HCT116 (cell line): ENCODE measurements around the gene TAF1B. TPM values are rescaled to one million over a fixed set of nuclear protein-coding genes. Genes with fewer than 3 reads are reported as not detected.

Experiments
- ATAC-seq: fragments of 200-7000 bp; cut with Tn5 transposase; 2 replicates; pipeline ENCODE4 v1.9.1; 2020; ENCODE audit warnings: mild to moderate bottlenecking, moderate library complexity
- BruUV-seq: library from RNA; stranded (reverse); fragments of 400-500 nt; replicated peaks from 2 replicates; lab custom pipeline; 2021; lab: Mats Ljungman, UMichigan
- CTCF ChIA-PET: fragments of 300-600 bp; sonication (Branson Sonifier 250); formaldehyde crosslinking; loops from one replicate; lab custom pipeline; 2021; ENCODE audit warnings: antibody characterized with exemption; lab: Charles Lee
- POLR2A ChIA-PET: fragments of 300-600, 350-600 bp; sonication (Branson Sonifier 250); formaldehyde crosslinking; loops from one replicate; lab custom pipeline; 2021; ENCODE audit warnings: antibody characterized with exemption; lab: Charles Lee
- RAD21 ChIA-PET, 2 experiments: fragments of 300-600 bp; sonication (Branson Sonifier 250); formaldehyde crosslinking; loops; one replicate each; lab custom pipeline; 2023; ENCODE audit warnings: low total read pairs in 2 of 2; ENCODE audit not compliant: uncharacterized antibody in 2 of 2, unreplicated experiment in 2 of 2, low non-redundant PET in 1 of 2; lab: Charles Lee
- DNase-seq: peaks from one replicate; pipeline ENCODE4 v3.0.0-alpha.2; 2010; ENCODE audit warnings: low read depth, low spot score
- H2AFZ ChIP-seq: fragments of 200-600 bp; shearing (Covaris generic), sonication (generic); 2 replicates; pipeline ENCODE4 v1.6.1; 2017; ENCODE audit warnings: low read depth, mixed run types, mixed read lengths, antibody characterized with exemption, low read length; ENCODE audit not compliant: poor library complexity, severe bottlenecking
- H3K27ac ChIP-seq: 2 replicates; pipeline ENCODE4 v1.5.1; 2012; ENCODE audit warnings: low read depth, low read length
- H3K27me3 ChIP-seq: fragments of 200-600 bp; sonication (generic); 2 replicates; pipeline ENCODE4 v1.6.1; 2016; ENCODE audit warnings: mixed run types, low read length, mixed read lengths; ENCODE audit not compliant: insufficient read depth
- H3K36me3 ChIP-seq, 2 experiments: fragments of 200-500 bp in 1 of 2; fragments of 200-600 bp in 1 of 2; sonication (Bioruptor generic) in 1 of 2; sonication (generic) in 1 of 2; 2 replicates each; pipeline versions ENCODE4 v1.5.1 to v1.6.1; 2014 to 2016; ENCODE audit warnings: low read length in 2 of 2, inconsistent platforms in 1 of 2, mixed read lengths in 1 of 2, mixed run types in 1 of 2; ENCODE audit not compliant: insufficient read depth in 2 of 2, control insufficient read depth in 1 of 2
- H3K4me1 ChIP-seq, 2 experiments: fragments of 200-600 bp in 1 of 2; sonication (generic) in 1 of 2; 2 replicates each; pipeline versions ENCODE4 v1.5.1 to v1.6.1; 2012 to 2017; ENCODE audit warnings: low read length in 2 of 2, inconsistent platforms in 1 of 2, mild to moderate bottlenecking in 1 of 2, mixed read lengths in 1 of 2, mixed run types in 1 of 2, moderate library complexity in 1 of 2; ENCODE audit not compliant: insufficient read depth in 2 of 2, control insufficient read depth in 1 of 2
- H3K4me2 ChIP-seq: fragments of 200-600 bp; sonication (generic); 2 replicates; pipeline ENCODE4 v1.6.1; 2017; ENCODE audit warnings: mixed run types, low read length, mixed read lengths
- H3K4me3 ChIP-seq, 2 experiments: fragments of 200-600 bp in 1 of 2; sonication (generic) in 1 of 2; replicated peaks in 1 of 2; 2 replicates each; pipeline ENCODE4 v1.5.1; 2011 to 2016; ENCODE audit warnings: low read length in 2 of 2, control low read depth in 1 of 2, low read depth in 1 of 2, mild to moderate bottlenecking in 1 of 2, mixed read lengths in 1 of 2, mixed run types in 1 of 2
- H3K79me2 ChIP-seq: fragments of 200-600 bp; sonication (generic); 2 replicates; pipeline ENCODE4 v1.6.1; 2017; ENCODE audit warnings: mild to moderate bottlenecking, mixed run types, low read length, moderate library complexity, mixed read lengths; ENCODE audit not compliant: insufficient read depth
- H3K9ac ChIP-seq: fragments of 200-600 bp; sonication (generic); 2 replicates; pipeline ENCODE4 v1.6.1; 2016; ENCODE audit warnings: low read length, mixed read lengths
- H3K9me2 ChIP-seq: fragments of 200-600 bp; sonication (generic), shearing (Covaris generic); 2 replicates; pipeline ENCODE4 v1.6.1; 2017; ENCODE audit warnings: mixed run types, mild to moderate bottlenecking, moderate library complexity; ENCODE audit not compliant: insufficient read depth
- H3K9me3 ChIP-seq, 2 experiments: fragments of 200-500 bp in 1 of 2; fragments of 200-600 bp in 1 of 2; sonication (Bioruptor generic) in 1 of 2; sonication (generic) in 1 of 2; 2 replicates each; pipeline ENCODE4 v1.6.1; 2014 to 2017; ENCODE audit warnings: low read length in 2 of 2, mixed read lengths in 2 of 2, inconsistent platforms in 1 of 2, low read depth in 1 of 2, mild to moderate bottlenecking in 1 of 2, mixed run types in 1 of 2, moderate library complexity in 1 of 2; ENCODE audit not compliant: control insufficient read depth in 1 of 2, insufficient read depth in 1 of 2
- H4K20me1 ChIP-seq: fragments of 200-600 bp; sonication (generic), shearing (Covaris generic); 2 replicates; pipeline ENCODE4 v1.6.1; 2017; ENCODE audit warnings: mixed run types, mild to moderate bottlenecking, moderate library complexity; ENCODE audit not compliant: insufficient read depth
- CEBPB ChIP-seq: IDR thresholded peaks from 2 replicates; pipeline ENCODE4 v1.6.1; 2012; ENCODE audit warnings: low read depth
- ELF1 ChIP-seq: IDR thresholded peaks from 2 replicates; pipeline ENCODE4 v1.6.1; 2012; ENCODE audit warnings: low read depth, borderline replicate concordance
- MAX ChIP-seq: IDR thresholded peaks from 2 replicates; pipeline ENCODE4 v1.6.1; 2012
- POLR2A ChIP-seq: IDR thresholded peaks from 2 replicates; pipeline ENCODE4 v1.7.0; 2011; ENCODE audit warnings: borderline replicate concordance; ENCODE audit not compliant: insufficient read depth, insufficient read length; ENCODE audit errors: extremely low read depth
- POLR2AphosphoS5 ChIP-seq: IDR thresholded peaks from 2 replicates; pipeline ENCODE4 v1.6.1; 2011; ENCODE audit warnings: mild to moderate bottlenecking, low read depth, low read length, moderate library complexity
- RAD21 ChIP-seq: IDR thresholded peaks from 2 replicates; pipeline ENCODE4 v1.6.1; 2012; ENCODE audit warnings: low read depth, mild to moderate bottlenecking
- TCF7L2 ChIP-seq: IDR thresholded peaks from 2 replicates; pipeline ENCODE4 v1.7.0; 2011; ENCODE audit warnings: borderline replicate concordance, inconsistent platforms; ENCODE audit not compliant: insufficient read depth, insufficient read length; ENCODE audit errors: extremely low read depth
- ZFX ChIP-seq: fragments of 450-650 bp; IDR thresholded peaks from 2 replicates; pipeline ENCODE4 v1.6.1; 2017
- ZNF274 ChIP-seq: fragments of 200-500 bp; sonication (Bioruptor generic); IDR thresholded peaks from 2 replicates; pipeline ENCODE4 v1.6.1; 2014; ENCODE audit warnings: mild to moderate bottlenecking, low read depth, low read length, inconsistent platforms
- intact Hi-C: fragments of 100-400 bp; cut with micrococcal nuclease; formaldehyde crosslinking; loops from 2 replicates; pipeline ENCODE4 v1.10.0; 2022
- total RNA-seq: library from RNA; stranded (reverse); gene quantifications from one replicate; pipeline ENCODE4 v1.2.1, GENCODE V29; 2021; ENCODE audit not compliant: unreplicated experiment

TAF1B gene
- total RNA-seq, 1 experiment from 2014 or later: 27.9 TPM

DNA sequence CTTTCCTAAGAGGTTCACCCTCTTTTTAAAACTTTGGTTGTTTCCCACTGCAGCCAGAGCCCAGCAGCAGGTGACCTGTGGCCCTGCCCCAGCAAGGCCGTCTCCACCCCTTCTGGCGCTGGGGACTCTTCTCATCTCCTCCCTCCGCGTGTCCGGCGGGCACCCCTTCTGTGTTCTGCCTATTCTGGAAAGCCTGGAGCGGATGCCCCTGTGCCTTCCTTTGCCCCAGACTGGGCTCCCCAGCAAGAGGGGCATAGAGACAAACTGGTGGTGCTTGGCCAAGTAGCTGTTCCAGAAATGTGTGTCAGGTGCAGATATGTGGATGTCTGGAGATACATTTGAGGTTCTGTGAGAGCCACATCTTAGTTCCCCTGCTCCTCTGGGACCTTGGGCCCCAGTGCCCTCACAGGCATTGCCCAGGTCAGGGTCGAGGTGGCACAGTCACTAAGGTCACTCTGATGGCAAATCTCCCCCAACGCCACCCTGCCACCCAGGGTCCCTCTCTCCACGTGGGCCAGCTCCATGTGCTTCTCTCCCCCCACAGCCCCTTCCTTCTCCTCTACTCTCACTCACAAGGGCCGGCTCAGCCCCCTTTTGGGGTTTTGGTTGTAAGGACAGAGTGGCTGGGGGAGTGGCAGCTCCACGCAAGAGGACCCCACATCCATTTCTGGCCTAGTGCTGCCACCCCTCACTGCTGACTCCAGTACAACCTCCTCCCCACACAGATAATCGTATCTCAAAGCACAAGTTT lies 35.5 kb upstream of the TAF1B start:
- intact Hi-C loops: no loop called here
- Histone ChIP-seq H3K27ac (no peak overlapping the region), H3K4me1 (peaks cover 9 to 19% of the 10 kb centered on the region in 2 experiments), H4K20me1 (no peaks in the 10 kb centered on the region), H3K27me3 (no peaks in the 10 kb centered on the region), H3K9me3 (no peaks in the 10 kb centered on the region), H3K9ac (no peak overlapping the region), H3K79me2 (no peaks in the 10 kb centered on the region), H3K36me3 (no peaks in the 10 kb centered on the region), H3K4me3 (no peak overlapping the region), H3K9me2 (no peaks in the 10 kb centered on the region), H2AFZ (no peak overlapping the region), H3K4me2 (no peak overlapping the region)
- ChIA-PET RAD21 (no interaction called here), CTCF (interaction anchor here (0.6 kb wide), 1 partner anchor 334 kb away, joined by 3 read pairs; no protein-coding TSS in a partner anchor), POLR2A (no interaction called here)
- BruUV-seq: no TSS peak
- ATAC-seq (no peak), DNase-seq (no peak)
- TF ChIP-seq MAX (no peak), ELF1 (no peak), RAD21 (no peak), POLR2AphosphoS5 (no peak), ZFX (no peak), CEBPB (no peak), ZNF274 (no peak), TCF7L2 (no peak), POLR2A (no peak)
